DOHH2 (cell line): ENCODE data around the gene DCLK3.

Source experiments
- H3F3A ChIP-seq: fragments of 200-600 bp; sonication (generic), shearing (Covaris generic); 2 replicates; pipeline ENCODE4 v1.6.0; 2016; ENCODE audit warnings: antibody characterized with exemption, mild to moderate bottlenecking; ENCODE audit not compliant: control insufficient read depth, insufficient read depth
- H3K27ac ChIP-seq: fragments of 200-600 bp; sonication (generic); 2 replicates; pipeline ENCODE4 v1.5.1; 2014; ENCODE audit warnings: low read depth, mild to moderate bottlenecking, low read length, moderate library complexity
- H3K27me3 ChIP-seq: fragments of 200-600 bp; sonication (generic); 2 replicates; pipeline ENCODE4 v1.6.1; 2014; ENCODE audit warnings: mild to moderate bottlenecking, low read length, mixed read lengths; ENCODE audit not compliant: control insufficient read depth
- H3K36me3 ChIP-seq: fragments of 200-600 bp; sonication (generic); 2 replicates; pipeline ENCODE4 v1.6.1; 2014; ENCODE audit warnings: mild to moderate bottlenecking, low read length, moderate library complexity, mixed read lengths; ENCODE audit not compliant: control insufficient read depth
- H3K4me1 ChIP-seq: fragments of 200-600 bp; sonication (generic); 2 replicates; pipeline ENCODE4 v1.6.1; 2014; ENCODE audit warnings: mild to moderate bottlenecking, low read length, mixed read lengths; ENCODE audit not compliant: control insufficient read depth
- H3K4me2 ChIP-seq: fragments of 200-600 bp; sonication (generic); 2 replicates; pipeline ENCODE4 v1.6.0; 2014; ENCODE audit warnings: mild to moderate bottlenecking, low read length, moderate library complexity
- H3K4me3 ChIP-seq: fragments of 200-600 bp; sonication (generic); 2 replicates; pipeline ENCODE4 v1.5.1; 2014; ENCODE audit warnings: mild to moderate bottlenecking, low read length, mixed read lengths
- H3K79me2 ChIP-seq: fragments of 200-600 bp; sonication (generic); 2 replicates; pipeline ENCODE4 v1.6.1; 2014; ENCODE audit warnings: mild to moderate bottlenecking, low read length, mixed read lengths; ENCODE audit not compliant: control insufficient read depth
- H3K9me2 ChIP-seq: fragments of 200-600 bp; sonication (generic); replicated peaks from 2 replicates; pipeline ENCODE4 v1.6.1; 2014; ENCODE audit warnings: mild to moderate bottlenecking, low read length, mixed read lengths; ENCODE audit not compliant: control insufficient read depth
- H3K9me3 ChIP-seq: fragments of 200-600 bp; sonication (generic); 2 replicates; pipeline ENCODE4 v1.6.1; 2014; ENCODE audit warnings: antibody characterized with exemption, low read length, mixed read lengths; ENCODE audit not compliant: control insufficient read depth, insufficient read depth
- H4K20me1 ChIP-seq: fragments of 200-600 bp; sonication (generic); 2 replicates; pipeline ENCODE4 v1.6.0; 2014; ENCODE audit warnings: low read depth, mild to moderate bottlenecking, antibody characterized with exemption, low read length, moderate library complexity; ENCODE audit not compliant: control insufficient read depth, insufficient read depth
- EZH2phosphoT487 ChIP-seq: fragments of 200-600 bp; sonication (generic); IDR thresholded peaks from 2 replicates; pipeline ENCODE4 v1.6.1; 2017; ENCODE audit warnings: borderline replicate concordance, mild to moderate bottlenecking, antibody characterized with exemption, low read length, moderate library complexity, mixed read lengths
- TF ChIP-seq, protein P1 (sequence below): fragments of 200-600 bp; sonication (generic); IDR thresholded peaks from one replicate; pipeline ENCODE4 v1.5.1; 2014; ENCODE audit warnings: antibody characterized with exemption, mild to moderate bottlenecking, low read depth, low read length; ENCODE audit not compliant: poor library complexity, severe bottlenecking

The DCLK3 gene

GRCh38 chr3:36681867-36682266, 82.5 kb downstream of the DCLK3 start:
- Histone ChIP-seq H3K36me3 (no peaks in the 10 kb centered on the region), H3K4me2 (no peak overlapping the region), H3K27ac (no peak overlapping the region), H4K20me1 (no peaks in the 10 kb centered on the region), H3K79me2 (no peaks in the 10 kb centered on the region), H3K4me3 (no peak overlapping the region), H3F3A (no peaks in the 10 kb centered on the region), H3K4me1 (peaks cover 12% of the 10 kb centered on the region), H3K9me2 (no peaks in the 10 kb centered on the region), H3K9me3 (peaks cover 8% of the 10 kb centered on the region; the same call in 1 of the 2 replicates), H3K27me3 (no peaks in the 10 kb centered on the region)
- no peak for TF ChIP-seq EZH2phosphoT487
- TF ChIP-seq, protein P1, sequence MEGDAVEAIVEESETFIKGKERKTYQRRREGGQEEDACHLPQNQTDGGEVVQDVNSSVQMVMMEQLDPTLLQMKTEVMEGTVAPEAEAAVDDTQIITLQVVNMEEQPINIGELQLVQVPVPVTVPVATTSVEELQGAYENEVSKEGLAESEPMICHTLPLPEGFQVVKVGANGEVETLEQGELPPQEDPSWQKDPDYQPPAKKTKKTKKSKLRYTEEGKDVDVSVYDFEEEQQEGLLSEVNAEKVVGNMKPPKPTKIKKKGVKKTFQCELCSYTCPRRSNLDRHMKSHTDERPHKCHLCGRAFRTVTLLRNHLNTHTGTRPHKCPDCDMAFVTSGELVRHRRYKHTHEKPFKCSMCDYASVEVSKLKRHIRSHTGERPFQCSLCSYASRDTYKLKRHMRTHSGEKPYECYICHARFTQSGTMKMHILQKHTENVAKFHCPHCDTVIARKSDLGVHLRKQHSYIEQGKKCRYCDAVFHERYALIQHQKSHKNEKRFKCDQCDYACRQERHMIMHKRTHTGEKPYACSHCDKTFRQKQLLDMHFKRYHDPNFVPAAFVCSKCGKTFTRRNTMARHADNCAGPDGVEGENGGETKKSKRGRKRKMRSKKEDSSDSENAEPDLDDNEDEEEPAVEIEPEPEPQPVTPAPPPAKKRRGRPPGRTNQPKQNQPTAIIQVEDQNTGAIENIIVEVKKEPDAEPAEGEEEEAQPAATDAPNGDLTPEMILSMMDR, result no peak

- no peak overlapping the region for H3K4me3 ChIP-seq
- H3K79me2 ChIP-seq, result no peaks in the 10 kb centered on the region
- peaks cover 12% of the 10 kb centered on the region for H3K4me1 ChIP-seq
- no peaks in the 10 kb centered on the region for H3K36me3 ChIP-seq
- H3K9me2 ChIP-seq, result no peaks in the 10 kb centered on the region
- no peak overlapping the region for H3K27ac ChIP-seq
- no peaks in the 10 kb centered on the region for H3K27me3 ChIP-seq
- no peaks in the 10 kb centered on the region for H4K20me1 ChIP-seq
- H3K4me2 ChIP-seq, result no peak overlapping the region
- TF ChIP-seq EZH2phosphoT487, result no peak
- TF ChIP-seq, protein P1, result no peak
- peaks cover 8% of the 10 kb centered on the region; the same call in 1 of the 2 replicates for H3K9me3 ChIP-seq
- no peaks in the 10 kb centered on the region for H3F3A ChIP-seq
These were observed 83.4 kb downstream of the DCLK3 start for GRCh38 chr3:36680952-36681351.

DNA sequence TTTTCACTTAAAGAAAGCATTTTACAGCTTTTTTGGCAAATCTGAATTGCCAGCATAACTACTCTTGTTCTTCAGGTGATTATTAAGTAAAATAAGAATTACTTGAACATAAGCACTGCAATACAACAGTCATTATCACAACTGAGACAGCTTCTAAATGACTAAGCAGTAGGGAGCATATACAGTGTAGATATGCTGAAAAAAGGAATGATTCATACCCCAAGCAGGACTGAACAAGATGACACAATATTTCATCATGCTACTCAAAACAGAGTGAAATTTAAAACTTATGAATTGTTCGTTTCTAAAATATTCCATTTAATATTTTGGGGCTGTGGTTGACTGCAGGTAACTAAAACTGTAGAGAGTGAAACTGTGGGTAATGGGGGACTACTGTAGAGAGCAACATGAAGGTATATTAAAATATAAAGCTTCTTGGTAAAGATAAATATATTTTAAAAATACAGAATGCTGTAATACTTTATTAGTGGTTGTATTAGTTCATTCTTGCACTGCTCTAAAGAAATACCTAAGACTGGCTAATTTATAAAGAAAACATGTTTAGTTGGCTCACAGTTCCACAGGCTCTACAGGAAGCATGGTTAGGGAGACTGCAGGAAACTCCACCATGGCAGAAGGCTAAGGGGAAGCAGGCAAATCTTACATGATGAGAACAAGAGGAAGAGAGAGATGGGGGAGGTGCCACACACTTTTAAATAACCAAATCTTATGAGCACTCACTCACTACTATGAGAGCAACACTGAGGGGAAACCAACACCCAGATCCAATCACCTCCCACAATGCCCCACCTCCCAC, 84.8 kb downstream of the DCLK3 start:
- H3K9me3 ChIP-seq, result peaks cover 8% of the 10 kb centered on the region; the same call in 1 of the 2 replicates
- H3K4me2 ChIP-seq, result no peak overlapping the region
- no peaks in the 10 kb centered on the region for H3K36me3 ChIP-seq
- no peak overlapping the region for H3K4me3 ChIP-seq
- H3K4me1 ChIP-seq, result peaks cover 16% of the 10 kb centered on the region
- H3K79me2 ChIP-seq, result no peaks in the 10 kb centered on the region
- no peak overlapping the region for H3K27ac ChIP-seq
- no peaks in the 10 kb centered on the region for H3F3A ChIP-seq
- no peaks in the 10 kb centered on the region for H4K20me1 ChIP-seq
- TF ChIP-seq EZH2phosphoT487, result no peak
- TF ChIP-seq, protein P1, result no peak
- no peaks in the 10 kb centered on the region for H3K27me3 ChIP-seq
- H3K9me2 ChIP-seq, result no peaks in the 10 kb centered on the region
